DMS 273 treated with DMSO at 0.1 percent for 48 hours (cell line): Measurements from ENCODE around the gene MBD3L5.
"Not testable (repeated sequence)": the region's sequence is repeated elsewhere in the genome, so short reads cannot be mapped to it uniquely, and the experiment has no call there.

Experiments used
- DNase-seq: peaks from one replicate; lab custom pipeline; 2025; lab: John Stamatoyannopoulos, UW

MBD3L5 gene

DNA sequence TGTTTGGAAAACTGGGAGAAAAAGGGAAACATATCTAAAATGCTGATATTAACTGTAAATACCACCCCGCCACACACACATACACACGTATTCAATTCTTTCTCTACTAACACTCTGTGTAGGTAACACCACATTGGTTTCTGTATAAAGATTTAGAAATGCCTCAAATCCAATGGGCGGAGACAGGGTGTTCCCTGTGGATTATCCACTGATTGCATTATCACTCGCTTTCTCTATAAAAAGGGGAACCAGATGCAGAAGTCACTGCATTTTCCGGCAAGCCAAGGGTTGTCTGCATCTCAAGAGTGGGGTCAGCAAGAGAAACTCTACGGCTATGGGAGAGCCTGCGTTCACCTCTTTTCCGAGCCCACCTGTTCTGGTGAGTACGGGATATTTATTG is at the start of gene MBD3L5:
Gene MBD3L5, plus strand, starts transcription at position 301 of the 400 bp plus-strand sequence. Its CDS starts 34 bp downstream, at position 335.
- not testable (repeated sequence) for DNase-seq

DNA sequence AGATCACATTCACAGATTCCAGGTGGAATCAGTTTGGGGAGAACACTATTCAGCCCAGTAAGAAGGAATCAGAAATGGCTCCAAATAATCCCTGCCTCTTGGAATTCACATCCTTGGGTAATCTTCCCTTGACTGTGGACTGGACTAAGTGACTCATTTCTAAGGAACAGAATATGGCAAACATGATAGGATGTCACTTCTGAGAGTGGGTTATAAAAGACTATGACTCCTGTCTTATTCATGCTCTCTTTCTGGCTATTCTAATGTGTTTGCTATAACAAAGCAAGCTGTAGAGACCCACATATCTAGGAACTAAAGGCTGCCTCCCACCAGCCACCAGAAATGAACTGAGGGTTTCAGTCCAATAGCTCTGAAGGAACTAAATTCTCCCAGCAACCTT is 46.9 kb upstream of the MBD3L5 start:
- no peak for DNase-seq

DNA sequence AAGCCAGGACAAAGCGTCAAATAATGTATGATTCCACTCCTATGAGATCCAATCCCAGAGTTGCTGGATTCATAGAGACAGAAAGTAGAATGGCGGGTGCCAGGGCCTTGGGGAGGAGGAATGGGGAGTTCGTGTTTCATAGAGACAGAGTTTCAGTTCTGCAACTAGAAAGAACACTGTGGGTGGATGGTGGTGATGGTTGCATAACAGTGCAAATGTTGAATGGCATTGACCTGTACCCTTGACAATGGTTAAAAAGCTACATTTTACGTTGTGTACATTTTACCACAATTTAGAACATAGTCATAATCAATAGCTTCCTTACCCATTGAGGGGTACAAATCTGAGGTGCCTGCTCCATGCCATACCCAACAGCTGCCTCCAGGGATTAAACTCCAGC is 42.5 kb upstream of the MBD3L5 start:
- no peak for DNase-seq

DNA sequence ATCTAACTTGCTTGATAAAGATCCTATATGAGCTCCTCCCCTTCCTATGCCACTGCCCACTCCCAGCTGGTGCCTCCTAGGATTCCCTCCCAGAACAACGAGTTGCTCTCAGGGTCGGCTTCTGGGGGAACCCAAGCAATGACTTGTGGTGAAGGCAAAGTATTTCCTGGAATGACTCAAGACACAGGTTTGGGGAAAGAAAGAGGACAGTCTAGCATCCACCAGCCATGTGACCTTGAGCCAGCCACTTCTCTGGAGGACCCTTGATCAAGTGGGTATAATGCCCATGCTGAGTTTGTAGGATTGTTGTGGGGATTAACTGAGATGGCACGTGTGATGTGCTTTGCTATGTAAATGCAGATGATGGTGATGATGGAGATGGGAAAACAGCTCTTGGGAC is 42.1 kb upstream of the MBD3L5 start:
- DNase-seq: no peak

GRCh38 chr19:6995054-6995453 is 35.3 kb upstream of the MBD3L5 start:
- DNase-seq: no peak

DNA sequence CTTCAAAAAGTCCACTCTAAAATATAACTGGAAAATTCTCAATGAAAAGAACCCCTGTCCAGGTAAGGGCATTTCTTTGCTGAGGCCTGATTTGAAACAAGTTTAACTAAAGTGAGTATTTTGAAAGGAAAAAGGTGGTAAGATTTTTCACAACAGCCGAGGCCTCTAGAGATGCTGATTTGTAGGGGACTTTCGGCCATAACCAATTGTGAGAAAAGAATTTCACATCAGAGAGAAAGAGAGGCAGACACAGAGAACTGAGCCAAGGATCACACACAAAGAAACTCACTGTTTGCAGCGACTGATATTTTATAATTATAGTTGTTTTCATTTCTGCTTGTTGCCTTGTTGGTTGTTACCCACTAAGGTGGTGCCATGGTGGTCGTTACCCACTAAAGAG is 33.6 kb upstream of the MBD3L5 start:
- no peak for DNase-seq

GRCh38 chr19:6997679-6998445 is 32.5 kb upstream of the MBD3L5 start:
- no peak for DNase-seq

DNA sequence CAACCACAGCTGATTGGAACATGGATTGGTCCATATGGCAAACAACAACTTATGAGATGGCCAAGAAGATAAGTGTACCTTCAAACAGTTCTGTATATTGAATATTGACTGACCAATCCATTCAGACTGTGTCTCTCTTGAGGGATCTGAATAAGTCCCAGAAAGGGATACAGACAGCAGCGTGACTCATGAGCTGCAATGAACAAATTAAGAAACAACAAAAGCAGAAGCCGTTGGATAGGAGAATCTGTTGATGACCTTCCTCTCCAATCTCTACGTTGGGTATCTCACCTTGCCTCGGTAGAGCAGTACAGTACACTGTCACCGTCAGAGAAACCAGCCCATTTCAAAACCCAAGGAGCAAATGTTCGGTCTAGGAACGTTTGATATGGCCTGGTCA is 30.4 kb upstream of the MBD3L5 start:
- DNase-seq: no peak

DNA sequence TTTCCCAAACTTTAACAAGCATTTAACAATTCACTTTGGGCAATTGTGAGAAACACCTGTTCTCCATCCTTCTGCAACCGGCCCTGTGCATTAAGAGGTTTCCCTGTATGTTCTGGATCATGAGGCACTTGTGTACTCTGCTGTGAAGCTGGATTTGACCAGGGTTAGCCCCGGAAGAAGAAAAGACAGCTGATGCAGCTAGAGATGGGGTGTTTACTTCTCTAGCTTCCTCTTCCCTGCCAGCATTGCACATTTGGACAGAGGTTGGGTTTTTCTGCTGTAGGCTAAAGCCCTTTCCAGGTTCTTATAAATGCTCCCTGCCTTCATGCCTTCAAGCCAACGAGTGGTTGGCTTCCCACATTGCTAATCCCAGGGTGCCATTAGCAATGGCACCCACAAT is 30.0 kb upstream of the MBD3L5 start:
- no peak for DNase-seq

DNA sequence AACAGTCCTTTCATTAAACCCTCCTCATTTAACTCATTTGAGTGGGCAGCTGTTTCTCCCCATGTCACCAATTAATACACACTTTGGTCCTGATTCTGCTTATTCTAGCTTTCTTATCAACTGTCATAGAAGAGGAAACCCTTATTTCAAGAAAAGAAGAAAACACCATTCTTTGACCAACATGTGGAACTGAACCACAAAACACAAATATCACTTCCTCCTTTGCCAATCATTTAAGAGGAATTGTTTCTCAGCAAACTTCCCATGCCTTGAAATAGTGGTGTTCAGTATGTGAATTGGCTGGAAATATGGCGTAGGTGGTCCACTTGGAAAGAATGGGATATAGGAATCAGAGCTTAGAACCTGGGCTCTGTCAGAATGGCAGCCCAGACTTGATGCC is 29.6 kb upstream of the MBD3L5 start:
- no peak for DNase-seq

GRCh38 chr19:7004313-7004931 is 26.0 kb upstream of the MBD3L5 start:
- DNase-seq: no peak

DNA sequence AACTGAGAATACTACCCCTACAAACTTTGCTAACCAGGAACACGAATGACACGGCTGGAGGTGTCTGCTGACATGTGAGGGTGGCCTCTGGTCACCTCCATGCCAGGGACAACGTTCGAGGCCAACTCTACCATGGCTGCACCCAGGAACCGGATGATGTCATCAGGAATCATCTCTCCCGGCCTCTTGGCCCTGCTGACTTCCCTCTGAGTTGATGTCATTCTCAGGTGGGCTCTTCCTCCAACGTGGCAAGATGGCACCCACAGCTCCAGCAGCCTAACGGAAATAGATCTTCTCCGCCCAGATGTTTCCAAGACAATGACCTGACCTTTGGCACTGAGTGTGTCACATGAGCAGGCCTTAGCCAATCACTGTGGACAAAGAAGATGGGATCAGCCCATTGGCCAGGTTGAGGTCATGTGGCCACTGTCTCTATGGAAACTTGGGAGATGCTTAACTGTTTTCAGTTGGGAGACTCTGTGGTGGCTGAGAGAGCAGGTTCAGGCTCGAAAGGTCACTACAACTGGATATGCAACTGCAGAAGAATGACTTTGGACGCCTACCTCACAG is 24.2 kb upstream of the MBD3L5 start:
- no peak for DNase-seq

- DNase-seq: no peak
Observed at GRCh38 chr19:7007859-7008258, 22.5 kb upstream of the MBD3L5 start.

DNA sequence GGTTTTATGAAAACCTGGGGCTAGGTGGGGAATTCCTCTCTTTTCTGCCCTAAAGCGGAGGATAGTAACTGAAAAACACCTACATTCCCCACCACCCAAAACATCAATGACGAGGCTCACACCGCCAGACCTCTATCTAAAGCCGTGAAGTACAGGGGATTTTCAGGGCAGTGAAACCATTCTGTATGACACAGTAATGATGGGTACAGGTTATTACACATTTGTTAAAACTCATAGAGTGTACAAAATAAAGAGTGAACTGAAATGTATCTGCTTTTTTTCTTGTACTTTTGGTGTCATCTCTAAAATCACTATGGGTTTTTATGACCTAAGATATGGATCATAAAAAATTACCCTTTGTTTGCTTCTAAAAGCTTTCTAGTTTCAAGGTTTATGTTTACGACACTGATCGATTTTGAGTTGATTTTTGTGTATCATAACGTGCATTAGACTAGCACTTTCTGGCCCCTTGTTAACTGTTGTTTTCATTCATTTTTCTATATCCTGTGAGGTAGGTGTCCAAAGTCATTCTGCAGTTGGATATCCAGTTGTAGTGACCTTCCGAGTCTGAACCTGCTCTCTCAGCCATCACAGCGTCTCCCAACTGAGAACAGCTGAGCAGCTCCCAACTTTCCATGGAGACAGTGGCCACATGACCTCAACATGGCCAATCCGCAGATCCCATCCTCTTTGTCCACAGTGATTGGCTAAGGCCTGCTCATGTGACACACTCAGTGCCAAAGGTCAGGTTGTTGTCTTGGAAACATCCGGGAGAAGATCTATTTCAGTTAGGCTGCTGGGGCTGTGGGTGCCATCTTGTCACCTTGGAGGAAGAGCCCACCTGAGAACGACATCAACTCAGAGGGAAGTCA is 19.4 kb upstream of the MBD3L5 start:
- DNase-seq: no peak

- DNase-seq: no peak
Observed at GRCh38 chr19:7013678-7014077, 16.7 kb upstream of the MBD3L5 start.

DNA sequence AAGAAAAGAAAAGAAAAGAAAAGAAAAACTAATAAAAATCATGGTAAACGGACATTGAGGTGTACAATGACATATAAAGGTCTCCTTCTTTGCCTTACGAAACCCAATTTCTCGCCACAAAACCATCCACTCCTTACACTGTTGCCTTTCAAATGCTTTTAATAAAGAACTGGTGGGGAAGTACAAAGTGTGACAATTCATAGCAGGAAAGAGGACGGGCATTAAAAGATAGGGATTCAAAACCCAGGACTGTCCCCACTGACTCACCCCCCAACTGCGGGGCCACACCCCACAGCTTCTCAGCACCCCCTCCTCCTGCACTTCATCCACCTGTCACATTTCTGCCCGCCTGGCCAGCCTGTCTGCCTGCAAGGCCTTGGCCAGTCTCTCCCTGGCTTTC is 11.6 kb upstream of the MBD3L5 start:
- DNase-seq: no peak

GRCh38 chr19:7021331-7021730 is 9.0 kb upstream of the MBD3L5 start, which contains the start of gene MBD3L2B:
Gene MBD3L2B, minus strand, starts transcription at chr19:7021431. Its CDS starts 34 bp downstream, at chr19:7021397.
- not testable (repeated sequence) for DNase-seq

DNA sequence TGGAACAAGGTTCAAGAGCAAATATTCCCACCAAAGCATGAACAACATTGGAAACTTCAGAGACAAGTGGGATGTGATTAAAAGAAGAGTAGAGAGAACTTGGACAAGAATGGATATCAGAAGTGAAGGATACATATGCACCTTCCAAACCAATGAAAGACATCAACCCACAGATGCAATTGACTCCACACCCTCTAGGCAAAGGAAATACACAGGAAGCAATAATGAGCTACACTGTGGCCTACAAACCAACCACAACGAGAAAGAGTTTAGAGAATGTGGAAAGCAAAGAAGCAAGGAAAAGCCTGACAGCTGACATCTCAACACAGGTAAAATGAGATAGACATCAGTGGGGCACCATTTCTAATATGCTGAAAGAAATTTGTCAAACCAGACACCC is 1.6 kb upstream of the MBD3L5 start:
- not testable (repeated sequence) for DNase-seq

- not testable (repeated sequence) for DNase-seq
Observed at GRCh38 chr19:7040079-7040478, 9.7 kb downstream of the MBD3L5 start, which contains the start of gene MBD3L4. Gene MBD3L4, minus strand, starts transcription at chr19:7040179. Its CDS starts 35 bp downstream, at chr19:7040144.

DNA sequence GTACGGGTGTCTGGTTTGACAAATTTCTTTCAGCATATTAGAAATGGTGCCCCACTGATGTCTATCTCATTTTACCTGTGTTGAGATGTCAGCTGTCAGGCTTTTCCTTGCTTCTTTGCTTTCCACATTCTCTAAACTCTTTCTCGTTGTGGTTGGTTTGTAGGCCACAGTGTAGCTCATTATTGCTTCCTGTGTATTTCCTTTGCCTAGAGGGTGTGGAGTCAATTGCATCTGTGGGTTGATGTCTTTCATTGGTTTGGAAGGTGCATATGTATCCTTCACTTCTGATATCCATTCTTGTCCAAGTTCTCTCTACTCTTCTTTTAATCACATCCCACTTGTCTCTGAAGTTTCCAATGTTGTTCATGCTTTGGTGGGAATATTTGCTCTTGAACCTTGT is 11.2 kb downstream of the MBD3L5 start:
- DNase-seq: not testable (repeated sequence)

GRCh38 chr19:7049021-7049420 is 18.6 kb downstream of the MBD3L5 start, which contains the start of gene MBD3L2:
Gene MBD3L2, plus strand, starts transcription at chr19:7049321. Its CDS starts 53 bp downstream, at chr19:7049374.
- not testable (repeated sequence) for DNase-seq

DNA sequence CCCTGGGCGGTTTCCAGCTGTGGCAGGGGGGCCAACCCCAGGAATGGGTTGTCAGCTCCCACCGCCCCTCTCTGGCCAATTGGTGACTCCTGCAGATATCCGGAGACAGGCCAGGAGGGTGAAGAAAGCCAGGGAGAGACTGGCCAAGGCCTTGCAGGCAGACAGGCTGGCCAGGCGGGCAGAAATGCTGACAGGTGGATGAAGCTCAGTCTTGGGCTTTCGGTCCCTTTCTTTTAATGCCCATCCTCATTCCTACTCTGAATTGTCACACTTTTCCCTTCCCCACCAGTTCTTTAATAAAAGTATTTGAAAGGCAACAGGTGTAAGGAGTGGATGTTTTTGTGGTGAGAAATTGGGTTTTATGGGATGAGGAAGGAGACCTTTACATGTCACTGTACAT is 21.0 kb downstream of the MBD3L5 start:
- not testable (repeated sequence) for DNase-seq
